Aorta (tissue), 5 donors: Measurements from ENCODE around the gene RERG. TPM values are rescaled to one million over a fixed set of nuclear protein-coding genes. Genes with fewer than 3 reads are reported as not detected.

Experiments used
- ATAC-seq: fragments of 200-7000 bp; cut with Tn5 transposase; one replicate; pipeline ENCODE4 v1.9.1; 2022; ENCODE audit warnings: moderate library complexity; ENCODE audit not compliant: low FRiP score
- DNase-seq, 2 donors: peaks; one replicate each; pipeline ENCODE4 v3.0.0-alpha.2; 2020
- H3K27ac ChIP-seq, 2 donors: one replicate each; pipeline ENCODE4 v1.5.1; 2013; ENCODE audit warnings: low read length in 2 of 2, mild to moderate bottlenecking in 2 of 2, moderate library complexity in 2 of 2, control low read depth in 1 of 2, inconsistent platforms in 1 of 2, low read depth in 1 of 2
- H3K27me3 ChIP-seq, 2 donors: one replicate each; pipeline ENCODE4 v1.6.1; 2013; ENCODE audit warnings: control low read depth in 1 of 2, low read length in 1 of 2, mild to moderate bottlenecking in 1 of 2, moderate library complexity in 1 of 2; ENCODE audit not compliant: insufficient read depth in 2 of 2, control insufficient read depth in 1 of 2
- H3K36me3 ChIP-seq, 2 donors: one replicate each; pipeline ENCODE4 v1.6.1; 2013; ENCODE audit warnings: control low read depth in 1 of 2, low read length in 1 of 2, mild to moderate bottlenecking in 1 of 2; ENCODE audit not compliant: insufficient read depth in 2 of 2, control insufficient read depth in 1 of 2
- H3K4me1 ChIP-seq, 2 donors: one replicate each; pipeline ENCODE4 v1.6.1; 2013; ENCODE audit warnings: low read length in 2 of 2, control low read depth in 1 of 2, mild to moderate bottlenecking in 1 of 2, moderate library complexity in 1 of 2; ENCODE audit not compliant: insufficient read depth in 2 of 2, control insufficient read depth in 1 of 2
- H3K4me3 ChIP-seq, 2 donors: one replicate each; pipeline ENCODE4 v1.5.1; 2013; ENCODE audit warnings: low read length in 2 of 2, control low read depth in 1 of 2, mild to moderate bottlenecking in 1 of 2
- H3K9me3 ChIP-seq: one replicate; pipeline ENCODE4 v1.6.1; 2013; ENCODE audit warnings: mild to moderate bottlenecking, low read length; ENCODE audit not compliant: control insufficient read depth
- WGBS, 2 donors: extraction: QIAGEN DNeasy Blood & Tissue Kit; methylation state at CpG; one replicate each; pipeline ENCODE4 v1.1.7; 2013; 5-methylcytosine and 5-hydroxymethylcytosine counted together
- intact Hi-C, 2 donors: fragments of 100-400 bp; cut with DNase I; formaldehyde crosslinking; loops; one replicate each; pipeline versions ENCODE4 v1.14.2 to v1.15.0; 2022
- polyA plus RNA-seq, 2 donors: library from polyadenylated mRNA; stranded (reverse); fragments of 200-250 nt; gene quantifications; one replicate each; pipeline ENCODE4 v1.2.3, GENCODE V29; 2013
- total RNA-seq, 2 donors: library from RNA; stranded (reverse); fragmentation: NEBNext Ultra II Directional; extraction: Animal tissue kit (Norgen Biotek cat#: 25700); gene quantifications; one replicate each; pipeline ENCODE4 v1.2.1, GENCODE V29; 2021
- donor health status: healthy with polysubstance abuse.
- donor health status: Bipolar disorder and iron deficiency.
- donor health status: DM: no; HTN: no; CAD: no.
- donor health status: DM: no; HTN: no; CAD: no.
- donor health status: DM: yes; HTN: yes; CAD: no.

Gene RERG
- total and polyA plus RNA-seq, 4 donors = 66.9 to 124 (median 73.9) TPM

DNA sequence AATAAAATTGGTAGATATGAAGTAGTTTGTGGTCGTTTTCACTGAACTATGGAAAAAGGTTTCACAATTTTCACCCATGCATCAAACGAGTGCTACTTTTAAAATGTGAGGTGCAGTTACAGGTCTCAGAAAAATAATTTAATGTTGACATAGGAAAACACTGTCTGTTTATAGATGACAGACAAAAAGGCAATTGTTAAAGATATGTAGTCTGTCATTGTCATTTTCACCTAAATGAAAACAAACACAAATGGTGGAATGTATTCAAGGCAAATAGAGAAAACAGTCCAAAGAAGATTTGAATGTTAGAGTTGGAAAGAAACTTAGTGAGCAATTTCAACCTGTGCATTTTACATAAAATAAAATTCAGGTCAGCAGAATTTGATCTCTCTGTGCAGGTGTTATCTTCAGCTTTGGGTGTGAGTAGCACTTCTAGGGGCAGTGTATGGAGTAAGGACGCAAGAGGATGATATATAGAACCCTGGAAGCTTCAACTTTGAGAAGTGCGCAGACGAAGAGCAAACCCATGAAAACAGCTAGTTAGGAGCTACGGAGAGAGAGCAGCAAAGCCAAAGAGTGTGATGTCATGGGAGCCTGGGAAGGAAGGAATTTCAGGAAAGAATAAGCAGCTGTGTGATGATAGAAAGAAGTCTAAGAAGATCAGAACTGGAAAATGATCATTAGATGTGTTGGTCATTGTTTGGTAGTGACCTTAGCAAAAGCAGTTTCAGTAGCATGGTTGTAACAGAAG is 6.2 kb downstream of the RERG start:
- Histone ChIP-seq H3K9me3 (no peaks in the 10 kb centered on the region), H3K36me3 (peaks cover 0 to 2% of the 10 kb centered on the region in 2 donors), H3K4me3 (no peak overlapping the region), H3K4me1 (peaks cover 9 to 12% of the 10 kb centered on the region in 2 donors), H3K27ac (peak overlapping the region; percentile 65 to 98), H3K27me3 (no peaks in the 10 kb centered on the region)
- ATAC-seq = peak; percentile 33
- intact Hi-C loops = loop anchor here in 1 of 2 donors (5.0 kb wide), 1 partner anchor 323 kb away; no protein-coding TSS in a partner anchor
- no peak for DNase-seq
- WGBS, 2 donors = 9 to 16% methylated on average over 6 of the region's 6 CpGs

DNA sequence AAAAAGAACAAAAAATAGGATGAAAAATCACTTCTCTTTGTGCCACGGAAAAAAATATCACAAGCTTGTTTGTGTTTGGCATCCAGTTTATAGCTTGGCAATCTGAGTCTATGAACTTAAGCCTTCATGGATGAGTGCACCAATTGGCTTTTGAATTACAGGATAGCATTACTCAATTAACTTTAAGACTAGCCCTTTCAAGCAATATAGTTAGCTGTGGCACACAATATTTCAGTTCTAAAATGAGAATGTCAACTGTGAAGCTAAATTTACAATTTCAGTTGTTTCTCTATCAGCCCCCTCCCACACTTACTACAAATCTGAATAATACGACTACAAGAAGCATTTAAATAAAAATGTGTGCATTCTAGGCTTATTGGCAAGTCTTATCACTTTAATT is 8.3 kb downstream of the RERG start:
- ATAC-seq (no peak), DNase-seq (no peak)
- peaks cover 9 to 10% of the 10 kb centered on the region in 2 donors for H3K4me1 ChIP-seq
- peak overlapping the region in 1 of 2 donors; percentile 18 for H3K4me3 ChIP-seq
- intact Hi-C loops = no loop called here
- WGBS, 2 donors = 50 to 52% methylated on average over 2 of the region's 2 CpGs
- H3K27me3 ChIP-seq = no peaks in the 10 kb centered on the region
- peaks cover 0 to 2% of the 10 kb centered on the region in 2 donors for H3K36me3 ChIP-seq
- H3K27ac ChIP-seq = no peak overlapping the region
- no peaks in the 10 kb centered on the region for H3K9me3 ChIP-seq

DNA sequence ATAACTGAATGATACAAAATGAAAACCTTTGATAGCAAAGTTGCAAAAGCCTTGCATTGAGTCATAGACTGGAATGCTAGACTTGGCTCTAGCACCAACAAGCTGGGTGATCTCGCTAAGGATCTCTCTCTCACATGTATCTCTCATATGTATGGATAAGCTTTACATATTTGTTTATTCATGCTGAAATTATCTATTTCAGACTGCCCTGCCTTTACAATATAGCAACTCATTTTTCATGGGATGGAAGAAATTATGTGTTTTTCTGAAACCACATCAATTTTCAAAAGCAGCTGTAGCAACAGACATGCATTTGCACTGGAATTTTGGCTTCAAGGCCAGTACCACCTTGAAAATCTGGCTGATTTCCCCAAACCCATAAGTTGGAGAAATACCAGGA is 11.4 kb downstream of the RERG start:
- 6 to 13% methylated on average over 1 of the region's 1 CpG for whole genome bisulfite sequencing, 2 donors
- peaks cover 0 to 2% of the 10 kb centered on the region in 2 donors for H3K36me3 ChIP-seq
- H3K9me3 ChIP-seq = no peaks in the 10 kb centered on the region
- intact Hi-C loops = loop anchor here in 1 of 2 donors (5.0 kb wide), 2 partner anchors 47 to 562 kb away; no protein-coding TSS in a partner anchor
- H3K4me1 ChIP-seq = peaks cover 10 to 16% of the 10 kb centered on the region in 2 donors
- H3K27ac ChIP-seq = peak overlapping the region in 1 of 2 donors; percentile 59
- H3K27me3 ChIP-seq = no peaks in the 10 kb centered on the region
- DNase-seq (no peak), ATAC-seq (no peak)
- no peak overlapping the region for H3K4me3 ChIP-seq

DNA sequence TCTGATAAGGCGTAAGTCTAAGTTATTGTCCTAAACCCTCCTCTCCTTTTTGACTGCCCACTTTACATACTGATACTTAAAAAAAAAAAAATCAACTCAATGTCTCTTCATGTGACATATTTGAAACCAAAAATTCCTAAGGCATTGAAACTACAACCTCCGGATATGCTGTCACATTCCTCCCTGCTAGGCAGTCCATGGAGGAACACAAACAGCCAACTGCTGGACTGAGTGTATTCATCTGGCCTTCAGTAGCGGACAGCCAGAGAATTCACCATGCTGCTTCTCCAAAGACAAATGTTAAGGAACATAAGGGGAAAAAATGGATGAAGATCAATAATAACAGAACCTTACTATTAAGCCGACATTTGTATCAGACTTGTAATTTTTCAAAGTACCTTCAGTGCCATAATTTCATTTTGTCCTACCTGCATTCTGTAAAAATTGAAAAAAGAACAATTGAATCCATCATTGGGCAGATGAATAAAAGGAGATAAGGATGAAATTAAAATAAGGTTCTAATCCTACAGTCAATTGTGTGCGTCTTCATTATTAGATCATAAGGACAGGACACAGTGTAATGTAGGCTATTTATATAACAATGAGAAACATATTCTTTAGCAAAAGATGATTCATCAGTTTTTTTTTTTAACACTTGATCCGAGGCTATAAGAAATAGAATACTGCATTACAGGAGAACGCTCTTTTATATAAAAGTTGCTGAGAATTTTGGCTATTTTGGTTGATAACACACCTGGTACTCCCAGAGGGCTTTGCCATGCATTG is 12.2 kb downstream of the RERG start:
- Histone ChIP-seq H3K27ac (peak overlapping the region in 1 of 2 donors; percentile 68), H3K4me1 (peaks cover 10 to 16% of the 10 kb centered on the region in 2 donors), H3K4me3 (no peak overlapping the region), H3K27me3 (no peaks in the 10 kb centered on the region), H3K36me3 (peaks cover 0 to 2% of the 10 kb centered on the region in 2 donors), H3K9me3 (no peaks in the 10 kb centered on the region)
- intact Hi-C loops = loop anchor here in 1 of 2 donors (5.0 kb wide), 2 partner anchors 47 to 562 kb away; no protein-coding TSS in a partner anchor
- 54% methylated on average over 7 of the region's 7 CpGs for WGBS, 2 donors
- DNase-seq (peak in 1 of 2 donors; percentile 36), ATAC-seq (no peak)

DNA sequence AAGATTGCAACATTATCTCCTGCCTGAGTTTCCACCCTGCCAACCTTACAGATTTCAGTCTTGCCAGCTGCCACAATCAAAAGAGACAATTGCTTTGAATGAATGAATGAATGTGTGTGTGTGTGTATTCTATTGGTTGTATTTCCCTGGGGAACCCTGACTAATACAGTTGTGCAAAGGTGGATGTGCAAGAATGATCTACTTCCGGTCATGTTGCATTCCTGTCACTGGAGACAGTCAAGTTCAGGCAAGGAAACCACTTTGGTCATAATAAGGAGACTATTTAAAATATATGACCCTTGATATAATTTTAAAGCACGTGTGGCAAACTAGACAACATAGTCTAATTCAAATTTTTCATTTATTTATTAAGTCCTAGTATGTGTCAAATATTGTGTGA is 13.1 kb downstream of the RERG start:
- Histone ChIP-seq H3K27me3 (no peaks in the 10 kb centered on the region), H3K4me3 (no peak overlapping the region), H3K9me3 (no peaks in the 10 kb centered on the region), H3K36me3 (peaks cover 0 to under 1% of the 10 kb centered on the region in 2 donors), H3K27ac (peak overlapping the region in 1 of 2 donors; percentile 75), H3K4me1 (peaks cover 7 to 14% of the 10 kb centered on the region in 2 donors)
- intact Hi-C loops = loop anchor here in 1 of 2 donors (5.0 kb wide), 2 partner anchors 46 to 561 kb away; no protein-coding TSS in a partner anchor
- 86% methylated on average over 2 of the region's 2 CpGs for WGBS, 2 donors
- ATAC-seq (no peak), DNase-seq (no peak)

DNA sequence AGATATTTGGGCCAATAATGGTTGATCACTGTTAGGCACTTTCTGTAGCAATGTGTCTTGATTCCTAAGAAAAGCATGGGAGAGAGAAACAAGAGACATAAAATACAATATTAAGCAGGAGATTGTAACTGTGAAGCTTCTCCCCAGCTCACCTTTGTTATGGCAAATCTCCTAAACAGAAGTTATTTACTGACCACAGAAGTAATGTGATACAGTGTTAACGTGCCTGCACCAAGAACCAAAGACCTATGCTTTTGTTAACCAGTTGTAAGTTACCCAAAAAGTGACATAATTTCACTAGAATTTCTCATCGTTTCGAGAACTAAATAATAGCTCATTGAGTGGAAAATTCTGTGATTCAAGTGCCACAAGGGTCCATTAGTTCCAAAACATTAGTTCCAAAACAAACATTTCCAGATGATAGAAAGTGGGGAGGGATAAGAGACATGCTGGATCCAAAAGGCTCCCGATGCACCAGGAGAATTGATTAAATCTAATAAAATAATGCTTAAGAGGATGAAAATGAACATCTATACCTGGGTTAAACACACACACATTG is 14.3 kb downstream of the RERG start:
- H3K36me3 ChIP-seq = no peaks in the 10 kb centered on the region
- H3K9me3 ChIP-seq = no peaks in the 10 kb centered on the region
- no peak for DNase-seq
- no peak for ATAC-seq
- no peaks in the 10 kb centered on the region for H3K27me3 ChIP-seq
- intact Hi-C loops = loop anchor here in 1 of 2 donors (5.0 kb wide), 2 partner anchors 45 to 560 kb away; no protein-coding TSS in a partner anchor
- peak overlapping the region in 1 of 2 donors; percentile 87 for H3K27ac ChIP-seq
- 2 to 9% methylated on average over 4 of the region's 4 CpGs for WGBS, 2 donors
- peaks cover 7 to 14% of the 10 kb centered on the region in 2 donors for H3K4me1 ChIP-seq
- no peak overlapping the region for H3K4me3 ChIP-seq

DNA sequence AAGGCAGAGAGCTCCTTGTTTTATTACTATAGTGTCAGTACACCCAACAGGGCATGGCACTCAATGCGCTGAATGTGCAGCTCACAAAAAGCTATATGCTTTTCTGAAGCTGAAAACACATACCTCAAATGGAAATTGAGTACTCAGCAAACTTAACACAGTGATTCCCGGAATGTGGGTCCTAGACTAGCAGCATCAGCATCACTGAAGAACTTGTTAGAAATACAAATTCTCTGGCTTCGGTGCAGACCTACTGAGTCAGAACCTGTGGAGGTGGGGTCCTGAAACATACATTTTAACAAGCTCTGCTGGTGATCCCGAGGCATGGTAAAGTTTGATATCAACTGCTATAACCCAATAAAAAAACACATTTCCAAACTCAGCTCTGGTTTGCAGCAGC is 14.9 kb downstream of the RERG start:
- Histone ChIP-seq H3K4me3 (no peak overlapping the region), H3K9me3 (no peaks in the 10 kb centered on the region), H3K27me3 (no peaks in the 10 kb centered on the region), H3K4me1 (peaks cover 7 to 14% of the 10 kb centered on the region in 2 donors), H3K27ac (peak overlapping the region; percentile 84 to 98), H3K36me3 (no peaks in the 10 kb centered on the region)
- ATAC-seq (no peak), DNase-seq (no peak)
- WGBS, 2 donors = 63 to 72% methylated on average over 4 of the region's 4 CpGs
- intact Hi-C loops = loop anchor here in 1 of 2 donors (5.0 kb wide), 2 partner anchors 44 to 559 kb away; no protein-coding TSS in a partner anchor

DNA sequence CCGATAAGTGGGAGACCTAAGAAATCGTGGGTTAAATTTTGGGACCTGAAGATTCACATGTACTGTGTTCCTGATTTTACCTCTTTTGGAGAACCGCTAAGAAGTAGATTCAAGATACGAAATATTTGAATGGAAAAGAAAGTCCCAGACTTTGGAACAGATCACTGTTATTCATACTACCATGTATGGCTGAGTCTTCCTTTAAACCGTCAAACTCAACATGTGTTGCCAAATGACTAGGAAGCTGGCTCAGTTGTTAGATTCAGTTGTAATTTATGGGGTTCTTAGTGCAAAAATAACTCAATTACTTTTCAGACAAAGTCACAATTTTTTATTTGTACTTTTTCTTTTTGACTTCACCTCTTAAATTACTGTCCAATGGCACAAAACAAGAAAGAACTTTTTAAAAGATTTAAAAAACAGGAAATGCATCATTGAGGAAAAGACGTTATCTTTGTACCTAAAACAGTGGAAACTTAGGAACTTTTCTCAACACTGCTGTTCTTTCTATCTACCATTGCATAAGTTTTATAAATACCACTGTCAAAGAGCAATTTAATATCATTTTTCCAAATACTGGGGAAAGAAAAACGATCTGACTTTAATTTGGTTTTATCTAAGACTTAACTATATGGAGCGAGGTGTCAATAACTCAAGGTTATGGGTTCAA is 15.7 kb downstream of the RERG start:
- ATAC-seq (peak; percentile 87), DNase-seq (no peak)
- Histone ChIP-seq H3K9me3 (no peaks in the 10 kb centered on the region), H3K36me3 (no peaks in the 10 kb centered on the region), H3K4me3 (no peak overlapping the region), H3K27me3 (no peaks in the 10 kb centered on the region), H3K4me1 (peaks cover 6 to 14% of the 10 kb centered on the region in 2 donors), H3K27ac (peak overlapping the region in 1 of 2 donors; percentile 98)
- WGBS, 2 donors = 9 to 18% methylated on average over 8 of the region's 8 CpGs
- intact Hi-C loops = loop anchor here in 1 of 2 donors (5.0 kb wide), 2 partner anchors 43 to 558 kb away; no protein-coding TSS in a partner anchor
